ENCODE results near the gene BAHCC1. TPM values are rescaled to one million over a fixed set of nuclear protein-coding genes. Genes with fewer than 3 reads are reported as not detected.
A peak's percentile ranks its signal among the peaks of the same experiment; 100 is the strongest.

The BAHCC1 gene
- total RNA-seq (2021): 33.7 and 35.4 TPM in 2 replicates
- percentile 43 among the genes with signal in this experiment for Bru-seq, nascent RNA
- percentile 51 among the genes with signal in this experiment for BruChase-seq, experiment 1, labeled RNA remaining after a 2-hour chase
- BruChase-seq, experiment 2, labeled RNA remaining after a 6-hour chase: percentile 69 among the genes with signal in this experiment
- long read RNA-seq, partial matches to known transcripts: 1 of 16 reads
- long read RNA-seq, other reads (novel, unspliced or antisense): 12 of 16 reads

- Histone ChIP-seq H4K20me1 (ENCODE audit: insufficient read depth) (no peaks in the 10 kb centered on the region), H3K9me2 (ENCODE audit: insufficient read depth) (no peaks in the 10 kb centered on the region), H3K27me3 (ENCODE audit: insufficient read depth, low read depth) (no peaks in the 10 kb centered on the region), H3F3A (ENCODE audit: insufficient read depth, low read depth) (peaks cover 7% of the 10 kb centered on the region; the same call in 1 of the 2 replicates), H3K36me3 (ENCODE audit: low read depth) (no peaks in the 10 kb centered on the region), H3K79me2 (ENCODE audit: low read depth) (peaks cover 47% of the 10 kb centered on the region), H2AFZ (peak within 1 kb of the TSS; percentile 67), H3K4me1 (replicated peaks; ENCODE audit: insufficient read depth) (peaks cover 15% of the 10 kb centered on the region), H3K9me3 (ENCODE audit: insufficient read depth, low read depth) (no peaks in the 10 kb centered on the region), H3K4me3 (peak within 1 kb of the TSS; percentile 78), H3K27ac (peak within 1 kb of the TSS; percentile 73), H3K4me2 (peak within 1 kb of the TSS; percentile 96)
- POLR2A ChIA-PET (ENCODE audit: unreplicated experiment): interaction anchor here (0.5 to 1.1 kb wide), 17 partner anchors 9 to 176 kb away, joined by 3 to 10 read pairs (median 4); partner anchors contain the start of genes CEP131 and TEPSIN
- TF ChIP-seq CTCF (conservative IDR thresholded peaks at IDR 0.05) (no peak), EZH2 (IDR thresholded peaks at IDR 0.05; ENCODE audit: low read depth) (no peak)
- intact Hi-C loops (cut with micrococcal nuclease; ENCODE audit: unreplicated experiment): loop anchor here (1.0 to 10.0 kb wide), 7 partner anchors 24 to 170 kb away; partner anchors contain the start of gene SLC38A10
- DNase-seq: peak; percentile 96 to 100
- no TSS peak for BruUV-seq (replicated peaks)
- CTCF ChIA-PET: interaction anchor here (0.9 to 1.1 kb wide), 3 partner anchors 23 to 103 kb away, joined by 4 to 7 read pairs (median 6); no protein-coding TSS in a partner anchor
Measured at GRCh38 chr17:81394921-81395599, at the start of gene BAHCC1. Gene BAHCC1, plus strand, starts transcription at chr17:81395457. Its CDS starts 4,283 bp downstream, at chr17:81399740.

GRCh38 chr17:81346090-81346907 lies 49.0 kb upstream of the BAHCC1 start:
- BruUV-seq (replicated peaks): TSS peak; percentile 76
- H3K36me3 ChIP-seq (ENCODE audit: low read depth): no peaks in the 10 kb centered on the region
- H3K27ac ChIP-seq: no peak overlapping the region
- peaks cover 42% of the 10 kb centered on the region for H3K79me2 ChIP-seq (ENCODE audit: low read depth)
- peak; percentile 81 to 99 for DNase-seq
- H2AFZ ChIP-seq: peak overlapping the region; percentile 74; the same call in 1 of the 2 replicates
- no peaks in the 10 kb centered on the region for H3K9me3 ChIP-seq (ENCODE audit: insufficient read depth, low read depth)
- POLR2A ChIA-PET (ENCODE audit: unreplicated experiment): interaction anchor here (0.6 to 1.0 kb wide), 2 partner anchors 19 to 37 kb away, joined by 4 to 17 read pairs; no protein-coding TSS in a partner anchor
- peak overlapping the region; percentile 81 for H3K4me2 ChIP-seq
- H3K9me2 ChIP-seq (ENCODE audit: insufficient read depth): no peaks in the 10 kb centered on the region
- peaks cover 7% of the 10 kb centered on the region; the same call in 1 of the 2 replicates for H3F3A ChIP-seq (ENCODE audit: insufficient read depth, low read depth)
- H4K20me1 ChIP-seq (ENCODE audit: insufficient read depth): no peaks in the 10 kb centered on the region
- H3K27me3 ChIP-seq (ENCODE audit: insufficient read depth, low read depth): no peaks in the 10 kb centered on the region
- CTCF ChIA-PET: no interaction called here
- H3K4me1 ChIP-seq (replicated peaks; ENCODE audit: insufficient read depth): no peaks in the 10 kb centered on the region
- intact Hi-C loops (cut with micrococcal nuclease; ENCODE audit: unreplicated experiment): loop anchor here (1.0 kb wide), 1 partner anchor 19 kb away; no protein-coding TSS in a partner anchor
- no peak for TF ChIP-seq EZH2 (IDR thresholded peaks at IDR 0.05; ENCODE audit: low read depth)
- TF ChIP-seq CTCF (conservative IDR thresholded peaks at IDR 0.05): no peak
- H3K4me3 ChIP-seq: peak overlapping the region; percentile 58

- Histone ChIP-seq H3K36me3 (ENCODE audit: low read depth) (no peaks in the 10 kb centered on the region), H3K4me1 (replicated peaks; ENCODE audit: insufficient read depth) (no peaks in the 10 kb centered on the region), H3K4me3 (peak overlapping the region; percentile 58), H4K20me1 (ENCODE audit: insufficient read depth) (no peaks in the 10 kb centered on the region), H3F3A (ENCODE audit: insufficient read depth, low read depth) (peaks cover 7% of the 10 kb centered on the region; the same call in 1 of the 2 replicates), H2AFZ (no peak overlapping the region), H3K79me2 (ENCODE audit: low read depth) (peaks cover 35% of the 10 kb centered on the region), H3K27me3 (ENCODE audit: insufficient read depth, low read depth) (no peaks in the 10 kb centered on the region), H3K4me2 (peak overlapping the region; percentile 81), H3K27ac (no peak overlapping the region), H3K9me3 (ENCODE audit: insufficient read depth, low read depth) (no peaks in the 10 kb centered on the region), H3K9me2 (ENCODE audit: insufficient read depth) (no peaks in the 10 kb centered on the region)
- TF ChIP-seq CTCF (conservative IDR thresholded peaks at IDR 0.05) (no peak), EZH2 (IDR thresholded peaks at IDR 0.05; ENCODE audit: low read depth) (no peak)
- no TSS peak for BruUV-seq (replicated peaks)
- intact Hi-C loops (cut with micrococcal nuclease; ENCODE audit: unreplicated experiment): loop anchor here (1.0 kb wide), 1 partner anchor 18 kb away; no protein-coding TSS in a partner anchor
- DNase-seq: no peak
- ChIA-PET POLR2A (ENCODE audit: unreplicated experiment) (interaction anchor here (1.0 kb wide), 1 partner anchor 18 kb away, joined by 17 read pairs; no protein-coding TSS in a partner anchor), CTCF (no interaction called here)
Measured at GRCh38 chr17:81346908-81347349, 48.3 kb upstream of the BAHCC1 start.
